ENCODE data around the gene ABTB2. TPM values are rescaled to one million over a fixed set of nuclear protein-coding genes. Genes with fewer than 3 reads are reported as not detected.
"Not testable (repeated sequence)": the region's sequence is repeated elsewhere in the genome, so short reads cannot be mapped to it uniquely, and the experiment has no call there.

The ABTB2 gene
- total RNA-seq, 4 donors from 2014 or later = 2.9 to 8.2 (median 6.6) TPM

DNA sequence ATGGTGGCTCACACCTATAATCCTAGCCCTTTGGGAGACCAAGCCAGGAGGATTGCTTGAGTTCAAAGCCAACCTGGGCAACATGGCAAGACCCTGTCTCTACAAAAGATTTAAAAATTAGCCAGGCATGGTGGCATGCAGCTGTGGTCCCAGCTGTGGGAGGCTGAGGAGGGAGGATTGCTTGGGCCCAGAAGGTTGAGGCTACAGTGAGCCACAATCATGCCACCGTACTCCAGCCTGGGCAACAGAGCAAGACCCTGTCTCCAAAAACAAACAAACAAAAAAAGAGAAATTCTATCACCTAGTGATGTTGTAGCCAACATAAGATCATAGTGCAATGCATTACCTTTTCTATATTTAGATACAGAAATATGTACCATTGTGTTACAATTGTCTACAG, 138.5 kb downstream of the ABTB2 start:
- DNase-seq = no peak
- Histone ChIP-seq H3K9me3 (no peaks in the 10 kb centered on the region), H3K27me3 (no peaks in the 10 kb centered on the region), H3K4me3 (no peak overlapping the region), H3K36me3 (no peaks in the 10 kb centered on the region), H3K4me1 (no peaks in the 10 kb centered on the region), H3K27ac (no peak overlapping the region)
- intact Hi-C loops (cut with DNase I; ENCODE audit: low total_unique reads) = no loop called here
- TF ChIP-seq, protein P1, sequence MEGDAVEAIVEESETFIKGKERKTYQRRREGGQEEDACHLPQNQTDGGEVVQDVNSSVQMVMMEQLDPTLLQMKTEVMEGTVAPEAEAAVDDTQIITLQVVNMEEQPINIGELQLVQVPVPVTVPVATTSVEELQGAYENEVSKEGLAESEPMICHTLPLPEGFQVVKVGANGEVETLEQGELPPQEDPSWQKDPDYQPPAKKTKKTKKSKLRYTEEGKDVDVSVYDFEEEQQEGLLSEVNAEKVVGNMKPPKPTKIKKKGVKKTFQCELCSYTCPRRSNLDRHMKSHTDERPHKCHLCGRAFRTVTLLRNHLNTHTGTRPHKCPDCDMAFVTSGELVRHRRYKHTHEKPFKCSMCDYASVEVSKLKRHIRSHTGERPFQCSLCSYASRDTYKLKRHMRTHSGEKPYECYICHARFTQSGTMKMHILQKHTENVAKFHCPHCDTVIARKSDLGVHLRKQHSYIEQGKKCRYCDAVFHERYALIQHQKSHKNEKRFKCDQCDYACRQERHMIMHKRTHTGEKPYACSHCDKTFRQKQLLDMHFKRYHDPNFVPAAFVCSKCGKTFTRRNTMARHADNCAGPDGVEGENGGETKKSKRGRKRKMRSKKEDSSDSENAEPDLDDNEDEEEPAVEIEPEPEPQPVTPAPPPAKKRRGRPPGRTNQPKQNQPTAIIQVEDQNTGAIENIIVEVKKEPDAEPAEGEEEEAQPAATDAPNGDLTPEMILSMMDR (IDR thresholded peaks at IDR 0.05) = no peak
- no peak for TF ChIP-seq POLR2A (IDR thresholded peaks at IDR 0.05)

DNA sequence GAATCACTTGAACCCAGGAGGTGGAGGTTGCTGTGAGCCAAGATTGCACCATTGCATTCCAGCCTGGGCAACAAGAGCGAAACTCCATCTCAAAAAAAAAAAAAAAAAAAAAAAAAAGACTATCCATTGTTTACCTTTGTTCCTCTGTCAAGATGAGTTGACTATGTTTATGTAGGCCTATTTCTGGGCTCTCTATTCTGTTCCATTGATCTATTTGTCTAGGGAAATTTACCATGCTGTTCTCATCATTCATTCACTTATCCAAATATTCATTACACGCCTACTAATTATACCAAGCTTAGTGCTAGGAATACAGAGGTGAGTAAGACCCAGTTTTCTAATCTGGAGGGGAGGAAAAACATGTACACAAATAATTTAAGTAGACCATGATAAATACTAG, 139.1 kb downstream of the ABTB2 start:
- DNase-seq; H3K36me3 ChIP-seq; H3K4me3 ChIP-seq; H3K4me1 ChIP-seq; H3K9me3 ChIP-seq; H3K27me3 ChIP-seq; intact Hi-C loops (cut with DNase I; ENCODE audit: low total_unique reads); H3K27ac ChIP-seq: not testable (repeated sequence)

DNA sequence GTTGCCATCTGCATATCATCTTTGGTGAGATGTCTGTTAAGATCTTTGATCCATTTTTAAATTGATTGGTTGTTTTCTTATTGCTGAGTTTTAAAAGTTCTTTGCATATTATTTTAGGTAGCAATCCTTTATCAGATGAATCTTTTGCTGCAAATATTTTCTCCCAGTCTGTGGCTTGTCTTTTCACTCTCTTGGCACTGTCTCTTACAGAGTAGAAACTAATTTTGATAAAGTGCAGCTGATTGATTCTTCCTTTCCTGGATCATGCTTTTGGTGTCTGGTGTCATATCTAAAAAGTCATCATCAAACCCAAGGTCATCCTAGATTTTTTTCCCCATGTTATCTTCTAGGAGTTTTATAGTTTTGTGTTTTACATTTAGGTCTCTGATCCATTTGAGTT, 139.7 kb downstream of the ABTB2 start:
- Histone ChIP-seq H3K36me3 (no peaks in the 10 kb centered on the region), H3K9me3 (no peaks in the 10 kb centered on the region), H3K27ac (no peak overlapping the region), H3K4me3 (no peak overlapping the region), H3K4me1 (no peaks in the 10 kb centered on the region), H3K27me3 (no peaks in the 10 kb centered on the region)
- intact Hi-C loops (cut with DNase I; ENCODE audit: low total_unique reads) = no loop called here
- no peak for DNase-seq
- no peak for TF ChIP-seq POLR2A (IDR thresholded peaks at IDR 0.05)
- TF ChIP-seq, protein P1 (IDR thresholded peaks at IDR 0.05) = no peak

DNA sequence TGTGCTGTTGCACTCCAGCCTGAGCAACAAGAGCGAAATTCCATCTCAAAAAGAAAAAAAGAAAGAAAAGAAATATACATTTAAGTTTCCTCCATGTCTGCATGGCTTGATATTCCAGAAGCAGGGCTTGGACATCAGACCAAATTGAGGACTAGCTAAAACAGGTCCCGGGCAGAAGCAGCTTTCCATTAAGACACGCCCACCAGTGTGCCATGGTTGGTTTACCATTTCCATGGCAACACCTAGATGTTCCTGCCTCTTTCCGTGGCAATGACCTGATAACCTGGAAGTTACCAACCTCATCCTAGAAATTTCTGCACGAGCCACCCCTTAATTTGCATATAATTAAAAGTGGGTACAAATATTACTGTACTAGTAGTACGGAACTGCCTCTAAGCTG, 141.1 kb downstream of the ABTB2 start:
- no peaks in the 10 kb centered on the region for H3K9me3 ChIP-seq
- H3K36me3 ChIP-seq = no peaks in the 10 kb centered on the region
- TF ChIP-seq, protein P1 (IDR thresholded peaks at IDR 0.05) = no peak
- no peak for TF ChIP-seq POLR2A (IDR thresholded peaks at IDR 0.05)
- no peak for DNase-seq
- H3K27ac ChIP-seq = no peak overlapping the region
- H3K4me3 ChIP-seq = no peak overlapping the region
- H3K4me1 ChIP-seq = no peaks in the 10 kb centered on the region
- H3K27me3 ChIP-seq = no peaks in the 10 kb centered on the region
- intact Hi-C loops (cut with DNase I; ENCODE audit: low total_unique reads) = no loop called here

DNA sequence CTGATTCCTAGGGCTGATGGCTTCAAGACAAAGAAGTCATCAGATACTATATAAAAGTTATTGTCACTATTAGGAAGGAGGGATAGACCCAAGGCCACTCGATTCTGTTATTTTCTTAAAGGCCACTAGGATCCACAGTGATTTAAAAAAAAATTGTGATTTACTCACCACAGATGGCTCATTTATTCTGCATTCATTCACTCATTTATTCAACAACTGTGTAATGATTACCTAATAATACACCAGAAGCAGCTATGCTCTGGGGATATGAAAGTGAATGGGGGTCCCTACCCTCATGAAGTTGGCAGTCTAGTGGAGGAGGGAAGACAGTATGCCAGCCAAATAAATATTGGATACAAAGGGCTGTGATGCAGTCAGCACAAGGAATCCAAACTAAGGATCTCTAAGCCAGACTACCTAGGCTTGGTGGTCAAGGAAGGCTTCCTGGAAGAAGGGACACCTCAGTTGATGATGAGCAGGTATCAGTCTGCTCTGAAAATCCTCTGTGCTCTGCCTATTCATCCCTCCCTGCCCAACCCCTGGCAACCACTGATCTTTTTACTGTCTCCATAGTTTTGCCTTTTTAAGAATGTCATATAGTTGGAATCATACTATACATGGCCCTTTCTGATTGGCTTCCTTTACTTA, 141.9 kb downstream of the ABTB2 start:
- no peak for DNase-seq
- Histone ChIP-seq H3K27me3 (no peaks in the 10 kb centered on the region), H3K4me3 (no peak overlapping the region), H3K4me1 (no peaks in the 10 kb centered on the region), H3K36me3 (no peaks in the 10 kb centered on the region), H3K9me3 (no peaks in the 10 kb centered on the region), H3K27ac (no peak overlapping the region)
- no peak for TF ChIP-seq POLR2A (IDR thresholded peaks at IDR 0.05)
- TF ChIP-seq, protein P1 (IDR thresholded peaks at IDR 0.05) = no peak
- intact Hi-C loops (cut with DNase I; ENCODE audit: low total_unique reads) = no loop called here
